GM12872 (cell line): Measurements from ENCODE around the gene RPP14.

ENCODE experiments used
- CTCF ChIP-seq: IDR thresholded peaks from 3 replicates; pipeline ENCODE4 v1.5.1; 2011; ENCODE audit warnings: low read depth, mild to moderate bottlenecking, low read length, moderate library complexity; ENCODE audit not compliant: insufficient read depth

RPP14 gene

GRCh38 chr3:58269356-58269755, 36.7 kb upstream of the RPP14 start:
- TF ChIP-seq CTCF, result no peak

- no peak for TF ChIP-seq CTCF
Measured at GRCh38 chr3:58270485-58270884, 35.6 kb upstream of the RPP14 start.

DNA sequence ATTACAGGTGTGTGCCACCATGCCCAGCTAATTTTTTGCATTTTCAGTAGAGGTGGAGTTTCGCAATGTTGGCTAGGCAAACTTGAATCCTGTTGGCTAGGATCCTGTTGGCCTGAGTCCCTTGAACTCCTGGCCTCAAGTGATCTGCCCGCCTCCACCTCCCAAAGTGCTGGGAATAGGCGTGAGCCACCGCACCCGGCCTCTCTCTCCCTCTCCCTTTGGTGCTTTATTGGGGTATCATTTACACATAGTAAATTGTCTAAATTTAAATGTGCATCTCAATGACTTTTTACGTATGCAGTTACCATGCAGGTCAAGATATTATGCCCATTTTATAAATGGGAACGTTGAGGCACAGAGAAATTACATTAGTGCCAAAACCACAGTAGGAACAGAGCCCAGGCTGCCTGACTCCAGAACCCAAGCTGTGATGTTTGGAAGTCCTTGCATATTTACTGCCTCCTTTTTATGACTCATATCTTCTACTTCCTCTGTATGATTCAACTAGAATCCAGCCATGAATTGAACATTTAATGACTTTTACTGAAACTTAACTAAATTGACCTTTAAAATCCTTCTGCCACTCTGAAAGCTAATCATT, 34.0 kb upstream of the RPP14 start:
- no peak for TF ChIP-seq CTCF

GRCh38 chr3:58272891-58273290, 33.2 kb upstream of the RPP14 start:
- TF ChIP-seq CTCF, result no peak

DNA sequence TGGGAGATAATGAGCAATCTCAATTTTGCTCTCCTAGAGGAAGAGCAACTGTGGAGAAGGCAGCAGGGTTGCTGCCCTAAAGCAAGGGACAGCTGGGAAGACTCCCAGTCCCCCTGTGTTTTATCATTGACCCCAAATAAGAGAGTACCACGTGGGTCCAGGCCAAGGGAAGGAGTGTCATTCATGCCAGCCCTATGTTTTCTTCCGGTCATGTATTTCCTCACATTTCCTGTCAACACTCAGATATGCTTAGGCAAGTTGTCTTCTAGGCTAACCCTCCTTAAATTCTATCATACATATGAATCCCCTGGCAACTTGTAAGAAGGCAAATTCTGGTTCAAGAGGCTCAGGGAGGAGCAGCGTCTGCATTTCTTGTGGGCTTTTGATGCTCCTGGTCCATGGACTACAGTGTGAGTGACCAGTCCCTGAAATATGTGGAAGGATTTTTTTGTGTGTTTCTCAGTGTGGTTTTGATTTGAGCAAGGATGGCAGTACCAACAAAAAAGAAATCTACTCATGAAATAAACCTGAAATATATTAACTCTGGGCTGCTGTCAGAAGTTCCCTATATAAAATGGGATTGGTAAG, 31.9 kb upstream of the RPP14 start:
- TF ChIP-seq CTCF, result no peak

DNA sequence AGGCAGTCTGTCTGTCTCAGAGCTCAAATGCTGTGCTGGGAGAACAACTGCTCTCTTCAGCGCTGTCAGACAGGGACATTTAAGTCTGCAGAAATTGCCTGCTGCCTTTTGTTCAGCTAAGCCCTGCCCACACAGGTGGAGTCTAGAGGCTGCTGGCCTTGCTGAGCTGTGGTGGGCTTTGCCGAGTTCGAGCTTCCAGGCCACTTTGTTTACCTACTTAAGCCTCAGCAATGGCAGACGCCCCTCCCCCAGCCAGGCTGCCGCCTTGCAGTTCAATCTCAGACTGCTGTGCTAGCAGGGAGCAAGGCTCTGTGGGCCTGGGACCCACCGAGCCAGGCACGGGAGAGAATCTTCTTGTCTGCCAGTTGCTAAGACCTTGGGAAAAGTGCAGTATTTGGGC, 25.0 kb upstream of the RPP14 start:
- no peak for TF ChIP-seq CTCF

DNA sequence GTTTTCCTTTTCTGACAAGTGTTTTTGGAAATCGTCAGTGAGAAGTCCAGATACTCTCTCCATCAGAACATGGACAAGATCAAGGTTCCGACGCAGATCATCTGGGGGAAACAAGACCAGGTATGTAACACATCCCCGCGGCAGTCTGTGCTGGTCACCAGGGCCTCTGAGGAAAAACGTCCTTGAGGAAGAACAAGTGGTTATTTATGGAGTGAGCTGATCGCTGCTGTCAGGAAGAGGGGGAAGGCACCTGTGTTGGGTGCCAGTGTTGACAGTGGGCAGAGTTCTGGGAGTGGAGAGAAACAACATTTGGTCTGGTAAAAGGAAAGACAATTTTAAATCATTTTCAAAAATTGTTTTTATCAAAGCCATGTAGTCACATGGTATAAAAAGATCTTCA, 20.7 kb upstream of the RPP14 start:
- TF ChIP-seq CTCF, result no peak
